Transverse colon (tissue), 4 donors: ENCODE data around the gene CARD10. TPM values are rescaled to one million over a fixed set of nuclear protein-coding genes. Genes with fewer than 3 reads are reported as not detected.

Experiments used
- DNase-seq: peaks from one replicate; pipeline ENCODE4 v3.0.0-alpha.2; 2019
- H3K27ac ChIP-seq, 4 donors: fragments of 200-600 bp; sonication (generic); 2 replicates each; pipeline ENCODE4 v1.5.1; 2016 to 2018; ENCODE audit warnings: inconsistent platforms in 4 of 4
- H3K27me3 ChIP-seq: fragments of 200-600 bp; sonication (generic); 2 replicates; pipeline ENCODE4 v1.5.1; 2017; ENCODE audit warnings: inconsistent platforms
- H3K36me3 ChIP-seq, 4 donors: fragments of 200-600 bp; sonication (generic); 2 replicates each; pipeline ENCODE4 v1.5.1; 2017 to 2019; ENCODE audit warnings: inconsistent platforms in 4 of 4
- H3K4me1 ChIP-seq, 4 donors: fragments of 200-600 bp; sonication (generic); 2 replicates each; pipeline ENCODE4 v1.5.1; 2017 to 2020; ENCODE audit warnings: inconsistent platforms in 4 of 4
- H3K4me3 ChIP-seq, 4 donors: fragments of 200-600 bp; sonication (generic); 1 replicate in 1 of 4; 2 replicates in 3 of 4; pipeline versions ENCODE4 v1.5.1 to v1.6.1; 2017 to 2019; ENCODE audit warnings: inconsistent platforms in 4 of 4
- H3K9me3 ChIP-seq, 2 donors: fragments of 200-600 bp; sonication (generic); 2 replicates each; pipeline ENCODE4 v1.5.1; 2017 to 2019; ENCODE audit warnings: inconsistent platforms in 2 of 2
- CTCF ChIP-seq, 5 experiments: fragments of 200-600 bp in 3 of 5; fragments of 450-650 bp in 2 of 5; sonication (generic) in 3 of 5; IDR thresholded peaks; 1 replicate in 2 of 5; 2 replicates in 3 of 5; pipeline ENCODE4 v1.5.1; 2016 to 2017; ENCODE audit warnings: antibody characterized with exemption in 5 of 5, inconsistent platforms in 3 of 5, mild to moderate bottlenecking in 2 of 5, moderate library complexity in 1 of 5
- EP300 ChIP-seq: sonication (generic); formaldehyde crosslinking; IDR thresholded peaks from one replicate; pipeline ENCODE4 v1.6.1; 2017; ENCODE audit warnings: antibody characterized with exemption, low read depth
- POLR2A ChIP-seq: fragments of 450-650 bp; IDR thresholded peaks from one replicate; pipeline ENCODE4 v1.6.1; 2016; ENCODE audit warnings: antibody characterized with exemption, mild to moderate bottlenecking, moderate library complexity
- POLR2AphosphoS5 ChIP-seq, 3 donors: sonication (generic); formaldehyde crosslinking; IDR thresholded peaks; one replicate each; pipeline ENCODE4 v1.6.1; 2016; ENCODE audit warnings: antibody characterized with exemption in 3 of 3
- WGBS, 2 donors: methylation state at CpG; one replicate each; pipeline ENCODE4 v1.1.5; 2018; ENCODE audit warnings: low coverage in 1 of 2; 5-methylcytosine and 5-hydroxymethylcytosine counted together
- in situ Hi-C, 4 donors: fragments of 200-750 bp; cut with MboI; loops; one replicate each; pipeline versions ENCODE4 v1.15.0 to v1.15.1; 2017; ENCODE audit warnings: low sequenced_read_pairs in 3 of 4, low pct_ligation_motif_present in 1 of 4, low pct_unique_long_range_greater_than_20kb in 1 of 4
- intact Hi-C: fragments of 100-400 bp; cut with DNase I; formaldehyde crosslinking; loops from one replicate; pipeline ENCODE4 v1.15.1; 2023; ENCODE audit warnings: low total_unique reads
- total RNA-seq, 4 donors: library from RNA; depleted of rRNA; stranded (reverse); fragments of >200 nt; gene quantifications; one replicate each; pipeline ENCODE4 v1.1.0, GENCODE V29; 2016

The CARD10 gene
- total RNA-seq, 4 donors from 2014 or later, result 46.3 to 166 (median 60.9) TPM

- WGBS, 2 donors, result 78% methylated on average over 10 of the region's 10 CpGs; no CpG with 5 or more reads in 1 of the 2 donors
- H3K9me3 ChIP-seq, result no peaks in the 10 kb centered on the region
- in situ Hi-C loops (no loop called here), intact Hi-C loops (no loop called here)
- TF ChIP-seq EP300 (no peak), CTCF (IDR thresholded peaks at IDR 0.05) (no peak), POLR2A (no peak), POLR2AphosphoS5 (IDR thresholded peaks at IDR 0.05) (no peak)
- peaks cover 15 to 45% (median 40%) of the 10 kb centered on the region in 4 donors for H3K4me1 ChIP-seq
- H3K4me3 ChIP-seq, result no peak overlapping the region
- DNase-seq, result no peak
- no peaks in the 10 kb centered on the region for H3K27me3 ChIP-seq
- H3K36me3 ChIP-seq, result no peaks in the 10 kb centered on the region
- peak overlapping the region in 3 of 4 donors; percentile 26 to 88 (median 52) for H3K27ac ChIP-seq
Measured at GRCh38 chr22:37510091-37510490, 9.1 kb downstream of the CARD10 start.

GRCh38 chr22:37509059-37509860 lies 10.0 kb downstream of the CARD10 start:
- intact Hi-C loops (no loop called here), in situ Hi-C loops (no loop called here)
- no peaks in the 10 kb centered on the region for H3K27me3 ChIP-seq
- TF ChIP-seq CTCF (IDR thresholded peaks at IDR 0.05), result no peak
- TF ChIP-seq POLR2A, result no peak
- no peak for TF ChIP-seq EP300
- TF ChIP-seq POLR2AphosphoS5 (IDR thresholded peaks at IDR 0.05), result no peak
- H3K9me3 ChIP-seq, result no peaks in the 10 kb centered on the region
- WGBS, 2 donors, result 61% methylated on average over 10 of the region's 10 CpGs; no CpG with 5 or more reads in 1 of the 2 donors
- H3K27ac ChIP-seq, result peak overlapping the region; percentile 22 to 77 (median 43)
- H3K4me3 ChIP-seq, result no peak overlapping the region
- no peaks in the 10 kb centered on the region for H3K36me3 ChIP-seq
- peaks cover 17 to 51% (median 45%) of the 10 kb centered on the region in 4 donors for H3K4me1 ChIP-seq
- no peak for DNase-seq

GRCh38 chr22:37508431-37508992 lies 10.7 kb downstream of the CARD10 start:
- Histone ChIP-seq H3K27ac (peak overlapping the region; percentile 22 to 77 (median 43)), H3K4me3 (no peak overlapping the region), H3K27me3 (no peaks in the 10 kb centered on the region), H3K4me1 (peaks cover 18 to 57% (median 50%) of the 10 kb centered on the region in 4 donors), H3K36me3 (no peaks in the 10 kb centered on the region), H3K9me3 (no peaks in the 10 kb centered on the region)
- intact Hi-C loops, result no loop called here
- WGBS, 2 donors, result 67% methylated on average over 14 of the region's 22 CpGs; no CpG with 5 or more reads in 1 of the 2 donors
- in situ Hi-C loops, result no loop called here
- DNase-seq, result no peak
- TF ChIP-seq POLR2A, result no peak
- TF ChIP-seq EP300, result no peak
- peak in 3 of 5 experiments; percentile 18 to 55 (median 26) for TF ChIP-seq CTCF (IDR thresholded peaks at IDR 0.05)
- no peak for TF ChIP-seq POLR2AphosphoS5 (IDR thresholded peaks at IDR 0.05)

- no peaks in the 10 kb centered on the region for H3K9me3 ChIP-seq
- 90% methylated on average over 9 of the region's 10 CpGs; no CpG with 5 or more reads in 1 of the 2 donors for WGBS, 2 donors
- no peak for DNase-seq
- intact Hi-C loops (no loop called here), in situ Hi-C loops (no loop called here)
- peaks cover 17 to 57% (median 50%) of the 10 kb centered on the region in 4 donors for H3K4me1 ChIP-seq
- H3K36me3 ChIP-seq, result no peaks in the 10 kb centered on the region
- peak overlapping the region in 1 of 4 donors; percentile 77 for H3K27ac ChIP-seq
- H3K4me3 ChIP-seq, result no peak overlapping the region
- no peaks in the 10 kb centered on the region for H3K27me3 ChIP-seq
- TF ChIP-seq POLR2A (no peak), POLR2AphosphoS5 (IDR thresholded peaks at IDR 0.05) (no peak), CTCF (IDR thresholded peaks at IDR 0.05) (no peak), EP300 (no peak)
Measured at GRCh38 chr22:37507731-37508130, 11.5 kb downstream of the CARD10 start.
